GM18502 (cell line): Measurements from ENCODE around the gene CLTCL1.
"Not testable (repeated sequence)": the region's sequence is repeated elsewhere in the genome, so short reads cannot be mapped to it uniquely, and the experiment has no call there.

Experiments used
- ATAC-seq: cut with Tn5 transposase; IDR thresholded peaks from one replicate; pipeline ENCODE4 v1.9.1; 2021; ENCODE audit warnings: mild to moderate bottlenecking; ENCODE audit not compliant: unreplicated experiment, poor library complexity

CLTCL1 gene

GRCh38 chr22:19222242-19223005, 69.1 kb downstream of the CLTCL1 start:
- no peak for ATAC-seq

- no peak for ATAC-seq
Observed at GRCh38 chr22:19220867-19221266, 70.7 kb downstream of the CLTCL1 start.

- ATAC-seq = no peak
Observed at GRCh38 chr22:19218541-19219233, 72.8 kb downstream of the CLTCL1 start.

GRCh38 chr22:19216579-19216978, 74.9 kb downstream of the CLTCL1 start:
- no peak for ATAC-seq

- ATAC-seq = no peak
Observed at GRCh38 chr22:19215360-19215759, 76.2 kb downstream of the CLTCL1 start.

GRCh38 chr22:19214078-19214473, 77.4 kb downstream of the CLTCL1 start:
- no peak for ATAC-seq

- ATAC-seq = no peak
Observed at GRCh38 chr22:19213442-19214077, 78.0 kb downstream of the CLTCL1 start.

GRCh38 chr22:19213001-19213400, 78.5 kb downstream of the CLTCL1 start:
- ATAC-seq = no peak

- no peak for ATAC-seq
Observed at GRCh38 chr22:19212302-19212870, 79.1 kb downstream of the CLTCL1 start.

- ATAC-seq = no peak
Observed at GRCh38 chr22:19210188-19210587, 81.3 kb downstream of the CLTCL1 start.

GRCh38 chr22:19208287-19208847, 83.2 kb downstream of the CLTCL1 start:
- ATAC-seq = no peak

GRCh38 chr22:19207884-19208283, 83.6 kb downstream of the CLTCL1 start:
- ATAC-seq = no peak

GRCh38 chr22:19207401-19207808, 84.1 kb downstream of the CLTCL1 start:
- no peak for ATAC-seq

GRCh38 chr22:19206287-19206686, 85.2 kb downstream of the CLTCL1 start:
- ATAC-seq = no peak

GRCh38 chr22:19204640-19205039, 86.9 kb downstream of the CLTCL1 start:
- no peak for ATAC-seq

- no peak for ATAC-seq
Observed at GRCh38 chr22:19203834-19204233, 87.7 kb downstream of the CLTCL1 start.

GRCh38 chr22:19202799-19203186, 88.7 kb downstream of the CLTCL1 start:
- ATAC-seq = not testable (repeated sequence)

- ATAC-seq = no peak
Observed at GRCh38 chr22:19201869-19202798, 89.4 kb downstream of the CLTCL1 start.

- no peak for ATAC-seq
Observed at GRCh38 chr22:19201130-19201868, 90.2 kb downstream of the CLTCL1 start.
